ENCODE measurements around the gene NBAS.

DNA sequence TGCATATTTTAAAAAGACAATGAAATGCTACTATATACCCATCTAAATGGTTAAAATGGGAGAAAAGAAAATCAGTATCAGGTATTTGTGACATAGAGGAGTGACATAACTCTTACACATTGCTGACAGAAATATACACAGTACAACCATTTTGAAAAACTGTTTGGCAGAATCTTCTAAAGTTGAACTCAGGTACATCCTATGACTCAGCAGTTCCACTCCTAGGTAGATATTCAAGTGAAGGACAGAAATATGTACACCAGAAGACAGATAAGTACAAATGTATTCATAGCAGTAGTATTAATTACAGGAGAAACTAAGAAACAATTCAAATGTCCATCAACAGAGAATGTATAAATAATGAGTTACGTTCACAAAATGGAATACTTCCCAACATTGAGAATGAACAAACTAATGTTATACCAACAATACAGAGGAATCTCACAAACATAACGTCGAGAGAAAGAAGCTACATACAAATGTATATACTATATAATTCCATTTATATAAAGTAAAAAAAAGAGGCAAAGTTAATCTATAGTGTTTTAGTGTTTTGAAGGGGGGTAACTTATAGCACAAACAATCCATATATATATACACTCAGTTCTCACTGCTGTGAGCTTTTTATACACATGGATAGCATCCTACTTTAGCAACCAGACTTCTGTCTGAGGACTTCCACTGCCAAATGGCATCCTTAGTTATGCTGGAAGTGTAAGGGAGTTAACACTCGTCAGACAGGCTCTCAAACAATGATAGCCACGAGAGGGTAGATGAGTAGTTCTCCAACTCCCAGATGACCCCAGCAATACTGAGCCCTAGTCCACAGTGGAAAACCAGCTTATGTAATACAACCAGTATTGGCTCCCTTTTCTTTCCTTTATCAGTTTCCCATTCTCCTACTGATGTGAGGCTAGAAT is 172.5 kb downstream of the NBAS start:
- TF ChIP-seq, protein P1, sequence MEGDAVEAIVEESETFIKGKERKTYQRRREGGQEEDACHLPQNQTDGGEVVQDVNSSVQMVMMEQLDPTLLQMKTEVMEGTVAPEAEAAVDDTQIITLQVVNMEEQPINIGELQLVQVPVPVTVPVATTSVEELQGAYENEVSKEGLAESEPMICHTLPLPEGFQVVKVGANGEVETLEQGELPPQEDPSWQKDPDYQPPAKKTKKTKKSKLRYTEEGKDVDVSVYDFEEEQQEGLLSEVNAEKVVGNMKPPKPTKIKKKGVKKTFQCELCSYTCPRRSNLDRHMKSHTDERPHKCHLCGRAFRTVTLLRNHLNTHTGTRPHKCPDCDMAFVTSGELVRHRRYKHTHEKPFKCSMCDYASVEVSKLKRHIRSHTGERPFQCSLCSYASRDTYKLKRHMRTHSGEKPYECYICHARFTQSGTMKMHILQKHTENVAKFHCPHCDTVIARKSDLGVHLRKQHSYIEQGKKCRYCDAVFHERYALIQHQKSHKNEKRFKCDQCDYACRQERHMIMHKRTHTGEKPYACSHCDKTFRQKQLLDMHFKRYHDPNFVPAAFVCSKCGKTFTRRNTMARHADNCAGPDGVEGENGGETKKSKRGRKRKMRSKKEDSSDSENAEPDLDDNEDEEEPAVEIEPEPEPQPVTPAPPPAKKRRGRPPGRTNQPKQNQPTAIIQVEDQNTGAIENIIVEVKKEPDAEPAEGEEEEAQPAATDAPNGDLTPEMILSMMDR (IDR thresholded peaks at IDR 0.05): no peak
- TF ChIP-seq EZH2phosphoT487 (IDR thresholded peaks at IDR 0.05; ENCODE audit: borderline replicate concordance, low read depth): no peak
- TF ChIP-seq, protein P2, sequence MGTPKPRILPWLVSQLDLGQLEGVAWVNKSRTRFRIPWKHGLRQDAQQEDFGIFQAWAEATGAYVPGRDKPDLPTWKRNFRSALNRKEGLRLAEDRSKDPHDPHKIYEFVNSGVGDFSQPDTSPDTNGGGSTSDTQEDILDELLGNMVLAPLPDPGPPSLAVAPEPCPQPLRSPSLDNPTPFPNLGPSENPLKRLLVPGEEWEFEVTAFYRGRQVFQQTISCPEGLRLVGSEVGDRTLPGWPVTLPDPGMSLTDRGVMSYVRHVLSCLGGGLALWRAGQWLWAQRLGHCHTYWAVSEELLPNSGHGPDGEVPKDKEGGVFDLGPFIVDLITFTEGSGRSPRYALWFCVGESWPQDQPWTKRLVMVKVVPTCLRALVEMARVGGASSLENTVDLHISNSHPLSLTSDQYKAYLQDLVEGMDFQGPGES (IDR thresholded peaks at IDR 0.05; ENCODE audit: low read depth, low read length): no peak

Data from SK-N-SH (cell line).